Omental fat pad (tissue), 4 donors: ENCODE results near the gene HS3ST3B1. TPM values are rescaled to one million over a fixed set of nuclear protein-coding genes. Genes with fewer than 3 reads are reported as not detected.

Experiments used
- ATAC-seq: fragments of 150-250 bp; one replicate; pipeline ENCODE4 v1.9.1; 2016; ENCODE audit warnings: mild to moderate bottlenecking, moderate library complexity; ENCODE audit not compliant: low FRiP score
- DNase-seq: peaks from one replicate; pipeline ENCODE4 v3.0.0-alpha.2; 2019; ENCODE audit warnings: low spot score
- CTCF ChIP-seq, 3 donors: fragments of 450-650 bp; IDR thresholded peaks; one replicate each; pipeline ENCODE4 v1.5.1; 2016 to 2017; ENCODE audit warnings: antibody characterized with exemption in 3 of 3, mild to moderate bottlenecking in 3 of 3, moderate library complexity in 2 of 3
- total RNA-seq, 4 donors: library from RNA; depleted of rRNA; stranded (reverse); fragments of >200 nt; gene quantifications; one replicate each; pipeline ENCODE4 v1.1.0, GENCODE V29; 2016

The HS3ST3B1 gene
- 1 to 10 TPM; 1.3 to 5.8 (median 4.8) TPM for total RNA-seq

DNA sequence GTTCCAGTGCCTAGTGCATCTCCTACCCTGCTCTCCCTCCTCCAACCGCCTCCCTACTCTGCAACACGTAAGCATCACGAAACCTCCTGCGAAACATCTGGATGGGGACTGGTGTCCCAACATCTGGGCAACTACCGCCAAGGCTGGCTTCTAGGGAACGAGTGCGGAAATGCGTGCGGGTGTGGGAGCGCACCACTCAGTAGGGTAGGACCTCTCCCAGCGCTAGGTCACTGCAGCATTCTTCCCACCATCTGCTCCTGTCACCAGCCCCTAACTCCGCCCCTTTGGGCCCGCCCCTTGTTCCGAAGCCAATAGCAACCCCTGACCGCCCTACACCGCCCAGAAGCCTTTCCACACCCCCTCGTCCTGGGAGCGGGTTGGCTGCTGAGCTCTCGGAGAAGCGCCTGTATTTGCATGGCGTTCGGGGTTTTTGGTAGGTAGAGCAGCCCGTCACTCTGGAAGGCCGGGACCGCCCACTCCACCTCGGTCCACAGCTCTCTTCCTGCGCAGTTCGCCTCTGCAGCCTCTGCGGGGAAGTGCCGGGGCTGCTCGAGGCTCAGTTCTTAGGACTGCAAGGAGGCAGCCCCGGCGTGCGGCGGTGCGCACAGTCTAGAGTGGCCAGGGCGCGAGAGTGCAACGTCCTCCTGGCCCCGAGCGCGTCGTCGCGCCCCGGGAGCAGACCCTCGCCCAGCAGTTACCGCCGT, at the start of gene HS3ST3B1:
TSS of gene HS3ST3B1 (plus strand) at position 507 of the 704 bp plus-strand sequence. CDS start 438 bp downstream, outside the sequence.
- peak; percentile 92 for DNase-seq
- TF ChIP-seq CTCF (IDR thresholded peaks at IDR 0.05) = no peak
- peak; percentile 96 for ATAC-seq

- TF ChIP-seq CTCF (IDR thresholded peaks at IDR 0.05) = no peak
- DNase-seq (no peak), ATAC-seq (no peak)
These were observed 39.5 kb upstream of the HS3ST3B1 start for GRCh38 chr17:14261406-14261805.

DNA sequence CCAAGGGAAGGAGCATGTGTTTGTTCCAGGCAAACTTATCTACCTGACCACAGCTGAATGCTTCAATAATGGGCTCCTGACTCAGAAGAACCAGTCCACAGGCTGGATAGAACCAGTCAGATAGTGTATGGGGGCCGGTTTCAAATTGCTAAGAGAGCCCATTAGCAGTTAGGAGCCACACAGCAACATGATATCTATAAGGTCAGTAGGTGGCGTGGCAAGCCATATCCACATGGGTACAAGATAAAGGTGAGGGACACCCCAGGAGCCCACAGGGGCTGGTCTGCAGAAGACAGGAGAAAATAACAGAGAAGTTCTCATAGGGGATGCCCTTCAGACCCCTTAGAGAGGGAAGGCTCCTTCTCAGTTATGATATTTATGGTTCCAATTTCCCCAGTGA, 32.6 kb upstream of the HS3ST3B1 start:
- no peak for DNase-seq
- TF ChIP-seq CTCF (IDR thresholded peaks at IDR 0.05) = no peak
- no peak for ATAC-seq

DNA sequence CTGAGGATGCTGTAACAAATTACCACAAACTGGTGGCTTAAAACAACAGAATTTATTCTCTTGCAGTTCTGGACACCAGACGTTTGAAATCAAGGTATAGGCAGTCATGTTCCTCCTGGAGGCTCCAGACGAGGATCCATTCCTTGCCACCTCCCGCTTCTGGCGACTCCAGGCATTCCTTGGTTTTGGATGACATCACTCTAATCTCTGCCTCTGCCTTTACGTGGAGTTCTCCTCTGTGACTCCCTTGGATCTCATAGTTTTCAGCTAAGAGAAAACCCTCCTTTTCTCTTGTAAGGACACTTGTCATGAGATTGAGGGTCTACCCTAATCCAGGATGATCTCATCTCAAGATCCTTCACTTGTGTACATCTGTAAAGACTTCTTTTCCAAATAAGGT, 31.4 kb upstream of the HS3ST3B1 start:
- DNase-seq (no peak), ATAC-seq (no peak)
- TF ChIP-seq CTCF (IDR thresholded peaks at IDR 0.05) = no peak

DNA sequence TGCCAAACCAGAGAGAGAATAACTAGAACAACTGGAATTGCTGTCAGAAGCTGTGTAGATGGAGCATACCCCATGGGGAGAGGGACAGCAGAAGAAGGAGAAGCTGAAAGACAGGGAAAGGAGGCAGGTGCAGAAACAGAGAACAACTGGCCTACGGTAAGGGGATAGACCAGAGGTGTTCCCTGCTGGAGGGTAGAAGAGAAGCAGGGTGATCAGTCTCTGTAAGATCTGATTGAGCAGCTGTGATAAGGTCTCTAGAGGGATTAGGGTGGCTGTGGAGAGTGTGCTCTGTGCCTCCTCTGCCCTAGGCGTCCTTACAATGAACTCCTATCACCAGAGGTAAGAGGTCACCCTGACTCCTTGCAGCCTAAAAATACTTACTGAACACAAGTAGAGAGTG, 30.4 kb upstream of the HS3ST3B1 start:
- no peak for ATAC-seq
- TF ChIP-seq CTCF (IDR thresholded peaks at IDR 0.05) = no peak

GRCh38 chr17:14276535-14277250, 24.2 kb upstream of the HS3ST3B1 start:
- no peak for ATAC-seq
- no peak for DNase-seq
- no peak for TF ChIP-seq CTCF (IDR thresholded peaks at IDR 0.05)

More for the DNA sequence above, 30.4 kb upstream of the HS3ST3B1 start:
- no peak for DNase-seq

DNA sequence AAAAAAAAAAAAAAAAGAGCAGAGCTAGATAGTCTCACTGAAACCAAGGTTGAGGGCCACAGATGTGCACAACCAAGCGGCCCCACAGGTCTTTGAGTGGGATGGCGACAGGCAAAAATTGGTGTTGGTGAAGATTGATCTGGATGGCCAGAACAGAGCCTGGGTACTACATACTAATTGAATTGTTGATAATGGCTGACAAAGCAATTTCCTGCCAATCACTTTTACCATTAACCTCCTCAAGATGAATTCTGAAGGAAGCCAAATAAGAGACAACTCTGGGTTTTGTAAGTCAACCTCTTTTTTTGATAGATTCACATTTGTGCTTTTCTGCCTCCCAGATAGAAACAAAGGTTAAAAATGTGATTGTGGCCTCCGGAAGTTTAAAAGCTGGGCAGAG, 19.4 kb upstream of the HS3ST3B1 start:
- ATAC-seq (no peak), DNase-seq (no peak)
- no peak for TF ChIP-seq CTCF (IDR thresholded peaks at IDR 0.05)
